Frontal cortex (tissue), 4 donors: ENCODE measurements around the gene CERS4. TPM values are rescaled to one million over a fixed set of nuclear protein-coding genes. Genes with fewer than 3 reads are reported as not detected.
"Not testable (repeated sequence)": the region's sequence is repeated elsewhere in the genome, so short reads cannot be mapped to it uniquely, and the experiment has no call there.

ENCODE experiments used
- DNase-seq, 2 donors: peaks; one replicate each; pipeline ENCODE4 v3.0.0; 2012; ENCODE audit warnings: low spot score in 2 of 2
- FAIRE-seq: peaks from 2 replicates; lab custom pipeline; 2012; peaks lifted over from hg19 to GRCh38; lab: Jason Lieb, UNC
- total RNA-seq: library from RNA; depleted of rRNA; stranded (reverse); fragments of >200 nt; gene quantifications from one replicate; pipeline ENCODE4 v1.2.3, GENCODE V29; 2014
- donor health status: control.
- donor health status: control.
- donor health status: control.

Gene CERS4
- total RNA-seq, 1 donor from 2014 or later: 57.9 TPM

DNA sequence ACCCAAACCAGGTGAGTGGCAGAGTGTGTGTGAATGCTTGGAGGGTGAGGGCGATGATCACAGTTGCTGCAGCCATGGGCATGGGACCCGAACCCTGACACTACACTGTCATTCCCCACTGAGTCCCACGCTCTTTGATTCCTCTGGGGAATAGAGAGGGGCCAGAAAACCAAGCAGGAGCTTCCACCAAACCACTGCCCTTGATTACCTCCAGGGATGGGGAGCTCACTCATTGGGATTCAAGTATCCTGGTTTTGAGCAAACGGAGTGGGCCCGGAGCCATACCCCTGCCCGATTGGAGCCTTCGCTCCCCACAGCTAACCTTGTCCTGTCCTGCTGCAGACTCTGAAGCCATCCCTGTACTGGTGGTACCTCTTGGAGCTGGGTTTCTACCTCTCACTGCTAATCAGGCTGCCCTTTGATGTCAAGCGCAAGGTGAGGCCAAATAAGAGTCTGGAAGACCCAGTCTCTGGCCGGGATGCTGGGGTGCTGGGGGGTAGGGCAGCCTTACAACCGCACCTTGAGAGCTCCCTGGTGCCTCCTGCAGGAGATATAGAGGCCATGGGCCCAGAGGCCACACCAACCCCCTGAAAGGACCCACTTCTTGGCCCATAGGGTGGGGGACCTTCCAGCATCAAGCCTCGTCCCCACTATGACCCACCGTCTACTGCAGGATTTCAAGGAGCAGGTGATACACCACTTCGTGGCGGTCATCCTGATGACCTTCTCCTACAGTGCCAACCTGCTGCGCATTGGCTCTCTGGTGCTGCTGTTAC lies 47.3 kb downstream of the CERS4 start:
- DNase-seq (no peak), FAIRE-seq (no peak)

DNA sequence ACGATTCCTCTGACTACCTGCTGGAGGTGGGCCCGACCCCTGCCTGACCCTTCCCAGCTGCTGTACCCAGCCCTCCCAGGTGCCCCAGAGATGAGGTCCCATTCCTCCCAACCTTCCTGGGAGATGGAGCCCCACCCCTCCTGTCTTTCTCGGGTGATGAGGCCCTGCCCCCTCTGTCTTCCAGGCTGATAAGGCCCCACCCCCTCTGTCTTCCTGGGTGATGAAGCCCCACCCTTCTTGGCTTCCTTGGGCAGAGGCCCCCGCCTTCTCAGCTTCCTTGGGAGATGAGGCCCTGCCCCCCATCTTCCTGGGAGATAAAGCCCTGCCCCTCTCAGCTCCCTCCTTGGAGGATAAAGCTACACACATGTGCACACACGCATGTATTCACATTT lies 47.9 kb downstream of the CERS4 start:
- FAIRE-seq (no peak), DNase-seq (no peak)

DNA sequence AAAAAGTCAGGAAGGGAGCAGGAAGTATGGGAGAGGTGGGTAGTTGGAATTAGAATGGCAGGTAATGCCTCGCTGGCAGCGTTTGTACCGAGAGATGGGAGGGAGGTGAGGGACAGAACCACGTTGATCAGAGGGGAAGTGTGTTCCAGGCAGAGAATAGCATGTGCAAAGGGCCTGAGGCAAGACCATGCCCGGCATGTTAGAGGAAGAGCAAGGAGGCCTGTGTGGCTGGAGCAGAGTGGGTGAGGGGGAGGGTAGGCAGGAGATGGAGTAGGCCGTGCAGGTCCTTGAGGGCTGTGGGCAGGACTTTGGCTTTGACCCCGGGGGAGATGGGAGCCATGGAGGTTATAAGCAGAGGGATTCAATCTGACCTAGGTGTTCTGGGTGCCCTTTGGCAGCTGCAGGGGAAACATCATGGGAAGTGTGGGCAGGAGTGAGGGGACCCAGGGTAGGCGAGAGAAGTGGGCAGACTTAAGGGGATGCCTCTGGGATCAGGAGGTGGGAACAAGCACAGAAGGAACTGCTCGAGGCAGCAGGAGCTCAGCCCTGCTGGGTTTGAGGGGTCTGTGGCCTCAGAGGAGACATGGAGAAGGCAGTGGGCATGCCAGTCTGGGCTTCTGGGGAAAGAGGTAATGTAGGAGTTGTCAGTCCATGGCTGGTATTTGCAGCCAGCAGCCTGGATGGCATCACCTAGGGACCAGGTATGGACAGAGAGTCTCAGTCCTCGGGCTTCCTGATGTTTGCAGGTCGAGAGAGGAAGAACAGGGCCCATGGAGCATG lies 50.2 kb downstream of the CERS4 start:
- FAIRE-seq (no peak), DNase-seq (no peak)

DNA sequence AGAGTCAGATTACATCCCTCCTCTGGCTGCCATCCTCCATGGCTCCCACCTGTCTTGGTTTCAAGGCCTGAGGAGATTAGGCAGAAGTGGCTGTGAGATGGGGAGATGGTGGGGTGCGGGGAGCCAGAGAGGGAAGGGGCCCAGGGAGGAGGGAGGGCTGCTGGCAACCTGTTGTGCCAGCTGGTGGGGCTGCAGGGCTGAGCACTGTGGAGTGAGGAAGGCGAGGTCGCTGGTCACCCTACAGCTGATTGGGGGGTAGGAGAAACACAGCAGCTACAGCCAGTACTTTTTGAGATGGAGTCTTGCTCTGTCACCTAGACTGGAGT lies 50.7 kb downstream of the CERS4 start:
- no peak for FAIRE-seq

DNA sequence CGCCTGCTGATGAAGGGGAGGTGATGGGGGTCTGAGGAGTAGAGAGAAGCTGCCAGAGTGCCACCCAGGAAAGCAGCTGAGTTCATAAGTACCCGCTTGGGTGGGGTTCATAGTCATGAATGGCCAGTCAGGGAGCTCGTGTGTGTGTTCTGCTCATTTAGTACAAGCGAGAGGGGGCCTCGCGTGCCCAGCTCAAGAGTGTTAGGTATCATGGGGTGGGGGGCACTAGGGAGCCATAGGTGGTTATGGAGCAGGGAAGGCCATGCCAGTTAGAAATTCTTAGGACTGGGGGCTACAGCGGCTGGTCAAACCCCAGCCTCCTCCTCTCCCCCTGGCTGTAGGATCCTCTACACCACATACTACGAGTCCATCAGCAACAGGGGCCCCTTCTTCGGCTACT lies 52.2 kb downstream of the CERS4 start:
- DNase-seq (no peak), FAIRE-seq (no peak)

More for the DNA sequence above, 50.7 kb downstream of the CERS4 start:
- DNase-seq: no peak

DNA sequence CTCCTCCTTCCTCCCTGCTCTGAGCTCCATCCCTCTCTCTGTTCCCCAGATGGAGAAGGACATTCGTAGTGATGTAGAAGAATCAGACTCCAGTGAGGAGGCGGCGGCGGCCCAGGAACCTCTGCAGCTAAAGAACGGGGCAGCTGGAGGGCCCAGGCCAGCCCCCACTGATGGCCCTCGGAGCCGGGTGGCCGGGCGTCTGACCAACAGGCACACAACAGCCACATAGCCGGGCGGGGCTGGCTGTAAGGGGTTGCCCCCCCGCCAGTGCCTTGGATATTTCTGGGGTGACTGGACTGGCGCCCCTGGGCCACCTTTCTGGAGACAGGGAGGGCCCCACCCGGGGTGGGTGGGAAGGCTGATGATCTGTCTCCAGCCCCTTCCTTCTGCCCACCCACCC lies 52.7 kb downstream of the CERS4 start:
- DNase-seq (no peak), FAIRE-seq (no peak)

DNA sequence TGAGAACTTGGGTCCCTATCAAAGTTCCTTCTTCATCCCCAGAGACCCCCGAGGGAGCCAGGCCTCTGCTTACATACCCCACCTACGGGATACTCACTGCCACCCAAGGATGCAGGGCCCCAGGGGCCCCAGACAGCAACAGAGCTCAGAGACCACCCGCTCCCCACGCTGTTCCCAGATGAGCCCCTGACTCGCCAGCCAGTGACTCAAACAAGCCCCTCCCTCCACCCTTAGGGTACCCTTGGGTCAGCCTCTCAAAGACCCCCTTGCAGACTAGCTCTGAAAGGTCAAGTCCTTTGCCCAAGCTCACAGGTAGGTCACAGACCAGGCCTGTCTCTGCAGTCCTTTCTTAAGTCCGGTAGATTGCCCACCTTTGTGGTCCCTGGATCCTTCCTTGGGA lies 53.3 kb downstream of the CERS4 start:
- DNase-seq (no peak), FAIRE-seq (no peak)

DNA sequence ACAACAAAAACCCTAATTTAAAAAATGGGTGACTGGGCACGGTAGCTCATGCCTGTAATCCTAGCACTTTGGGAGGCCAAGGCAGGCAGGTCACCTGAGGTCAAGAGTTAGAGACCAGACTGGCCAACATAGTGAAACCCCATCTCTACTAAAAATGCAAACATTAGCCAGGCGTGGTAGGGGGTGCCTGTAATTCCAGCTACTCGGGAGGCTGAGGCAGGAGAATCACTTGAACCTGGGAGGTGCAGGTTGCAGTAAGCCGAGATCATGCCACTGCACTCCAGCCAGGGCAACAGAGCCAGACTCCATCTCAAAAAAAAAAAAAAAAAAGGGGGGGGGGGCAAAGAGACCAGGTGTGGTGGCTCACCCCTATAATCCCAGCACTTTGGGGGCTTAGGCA lies 55.1 kb downstream of the CERS4 start:
- FAIRE-seq, DNase-seq: not testable (repeated sequence)

DNA sequence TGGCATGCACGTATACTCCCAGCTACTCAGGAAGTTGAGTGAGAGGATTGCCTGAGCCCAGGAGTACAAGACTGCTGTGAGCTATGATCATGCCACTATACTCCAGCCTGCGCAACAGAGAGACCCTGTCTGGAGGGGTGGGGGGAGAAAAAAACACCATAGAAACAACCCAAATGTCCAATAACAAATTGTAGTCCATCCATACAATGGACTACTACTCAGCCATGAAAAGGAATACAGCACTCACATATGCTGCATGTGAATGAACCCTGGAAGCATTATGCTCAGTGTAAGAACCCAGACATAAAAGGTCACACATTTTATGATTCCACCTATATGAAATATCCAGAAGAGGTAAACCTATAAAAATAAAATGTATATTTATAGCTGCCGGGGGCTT lies 56.7 kb downstream of the CERS4 start:
- no peak for FAIRE-seq

DNA sequence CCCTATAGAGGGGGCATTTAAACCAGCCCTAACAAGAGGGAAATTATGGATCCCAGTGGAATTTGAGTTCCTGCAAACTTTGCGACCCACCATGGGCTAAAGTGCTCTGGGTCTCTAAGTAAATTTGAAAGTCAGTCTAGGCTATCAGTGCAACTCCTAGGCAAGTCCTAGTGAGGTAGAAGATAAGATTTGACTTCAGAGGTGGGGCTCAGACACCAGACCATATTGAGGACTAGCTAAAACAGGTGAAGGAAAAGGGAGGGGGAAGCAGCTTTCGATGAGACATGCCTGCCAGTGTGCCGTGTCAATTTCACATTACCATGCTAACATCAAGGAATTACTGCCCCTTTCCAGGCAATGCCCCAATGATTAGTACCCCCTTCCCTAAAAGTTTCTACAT lies 60.6 kb downstream of the CERS4 start:
- DNase-seq: no peak
- FAIRE-seq: no peak

More for the DNA sequence above, 56.7 kb downstream of the CERS4 start:
- DNase-seq: no peak

DNA sequence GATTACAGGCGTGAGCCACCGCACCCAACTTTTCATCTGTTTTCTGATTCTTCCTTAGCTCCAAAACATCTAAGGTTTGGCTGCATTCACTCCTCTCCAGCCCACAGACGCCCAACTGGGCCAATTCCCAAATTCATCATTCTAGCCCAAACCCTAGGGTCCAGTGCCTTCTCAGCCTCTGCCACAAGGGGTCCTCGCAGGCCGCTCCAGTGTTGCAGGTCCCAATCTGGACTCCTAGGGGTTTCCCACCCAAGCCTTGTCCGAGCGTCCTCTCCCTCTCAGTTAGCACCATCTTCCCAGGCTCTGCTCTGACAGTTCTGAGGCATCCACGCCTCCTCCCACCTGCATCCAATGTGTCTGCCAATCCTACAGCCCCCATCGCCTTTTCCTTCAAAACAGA lies 67.3 kb downstream of the CERS4 start:
- DNase-seq, FAIRE-seq: not testable (repeated sequence)

DNA sequence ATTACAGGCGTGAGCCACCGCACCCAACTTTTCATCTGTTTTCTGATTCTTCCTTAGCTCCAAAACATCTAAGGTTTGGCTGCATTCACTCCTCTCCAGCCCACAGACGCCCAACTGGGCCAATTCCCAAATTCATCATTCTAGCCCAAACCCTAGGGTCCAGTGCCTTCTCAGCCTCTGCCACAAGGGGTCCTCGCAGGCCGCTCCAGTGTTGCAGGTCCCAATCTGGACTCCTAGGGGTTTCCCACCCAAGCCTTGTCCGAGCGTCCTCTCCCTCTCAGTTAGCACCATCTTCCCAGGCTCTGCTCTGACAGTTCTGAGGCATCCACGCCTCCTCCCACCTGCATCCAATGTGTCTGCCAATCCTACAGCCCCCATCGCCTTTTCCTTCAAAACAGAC lies 82.2 kb downstream of the CERS4 start:
- not testable (repeated sequence) for FAIRE-seq, DNase-seq

DNA sequence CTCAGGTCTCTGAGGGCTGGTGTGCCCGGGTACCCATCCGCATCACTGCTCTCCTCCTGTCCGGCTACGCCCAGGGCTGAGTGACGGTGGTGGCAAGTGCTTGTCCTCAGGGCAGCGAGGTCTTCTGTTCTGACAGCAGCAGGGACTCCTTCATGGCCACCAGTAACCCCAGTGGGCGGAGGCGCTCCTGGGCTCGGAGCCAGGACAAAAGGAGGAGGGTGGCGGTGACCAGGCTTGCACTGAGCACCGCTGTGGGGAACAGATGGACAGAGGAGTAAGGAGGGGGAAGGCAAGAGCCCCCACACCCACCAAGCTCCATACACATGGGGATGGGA lies 93.2 kb downstream of the CERS4 start:
- DNase-seq (no peak), FAIRE-seq (no peak)

DNA sequence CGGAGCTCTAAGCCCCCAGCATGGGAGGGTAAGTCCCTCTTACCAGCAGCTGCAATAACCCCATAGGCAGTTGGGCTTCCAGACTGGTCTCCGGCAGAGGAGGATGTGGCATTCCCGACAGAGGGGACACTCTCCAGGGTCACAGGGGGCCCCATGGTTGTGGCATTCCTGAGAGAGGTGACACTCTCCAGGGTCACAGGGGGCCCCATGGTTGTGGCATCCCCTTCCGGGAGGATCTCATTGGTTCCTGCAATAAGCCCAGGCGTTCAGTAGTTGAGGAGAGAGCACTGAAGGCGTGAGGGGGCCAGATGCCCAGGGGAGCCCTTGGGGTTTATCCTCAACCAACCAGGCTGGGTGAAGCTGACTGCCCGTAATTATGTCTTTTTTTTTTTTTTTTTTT lies 93.6 kb downstream of the CERS4 start:
- DNase-seq: no peak
- no peak for FAIRE-seq

DNA sequence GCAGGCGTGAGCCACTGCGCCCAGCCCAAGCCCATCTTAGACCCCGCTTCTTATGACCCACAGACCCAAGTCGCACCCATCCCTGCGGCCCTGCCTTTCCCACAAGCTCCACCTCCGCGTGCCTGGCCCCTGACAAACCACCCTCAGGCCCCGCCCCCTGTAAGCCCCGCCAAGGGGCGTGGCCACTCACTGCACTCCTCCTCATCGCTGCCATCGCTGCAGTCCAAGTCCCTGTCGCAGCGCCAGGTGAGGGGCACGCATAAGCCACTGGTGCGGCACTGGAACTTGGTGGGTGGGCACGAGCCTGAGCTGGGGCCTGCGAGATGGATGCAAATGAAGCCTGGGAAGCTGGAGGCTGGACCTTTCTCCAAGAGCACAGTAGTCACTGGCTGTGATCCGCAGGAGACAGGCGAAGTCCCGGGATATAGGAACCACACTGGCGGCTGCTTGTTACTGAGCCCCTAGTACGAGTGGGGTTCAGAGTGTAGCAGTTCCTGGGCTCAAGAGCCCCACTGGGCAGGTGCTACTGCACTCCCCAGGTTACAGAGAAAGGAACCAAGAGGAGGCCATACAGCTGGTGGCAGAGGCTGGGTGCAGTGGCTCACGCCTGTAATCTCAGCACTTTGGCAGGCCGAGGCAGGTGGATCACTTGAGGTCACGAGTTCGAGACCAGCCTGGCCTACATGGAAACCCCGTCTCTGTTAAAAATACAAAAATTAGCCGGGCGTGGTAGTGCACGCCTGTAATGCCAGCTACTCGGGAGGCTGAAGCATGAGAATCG lies 95.9 kb downstream of the CERS4 start:
- FAIRE-seq (no peak), DNase-seq (no peak)

DNA sequence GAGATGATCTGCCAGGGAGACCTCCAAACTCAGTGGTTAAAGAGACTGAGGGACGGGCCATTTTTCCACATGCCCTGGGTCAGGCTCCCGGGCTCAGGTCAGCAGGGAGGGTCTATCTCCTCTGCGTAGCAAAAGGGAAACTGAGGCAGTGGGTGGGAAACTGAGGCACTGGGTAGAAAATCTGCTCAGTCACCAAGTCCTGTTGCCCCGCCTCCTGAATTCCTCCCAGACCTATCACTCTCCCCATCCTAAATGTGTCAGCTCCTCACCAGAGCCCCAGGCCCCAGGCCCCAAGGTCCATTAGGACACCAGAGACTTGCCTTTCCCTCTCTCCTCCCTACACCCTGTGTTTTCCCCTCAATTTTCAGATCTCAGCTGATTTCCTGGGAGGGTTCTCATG lies 96.6 kb downstream of the CERS4 start:
- no peak for FAIRE-seq
- DNase-seq: no peak

DNA sequence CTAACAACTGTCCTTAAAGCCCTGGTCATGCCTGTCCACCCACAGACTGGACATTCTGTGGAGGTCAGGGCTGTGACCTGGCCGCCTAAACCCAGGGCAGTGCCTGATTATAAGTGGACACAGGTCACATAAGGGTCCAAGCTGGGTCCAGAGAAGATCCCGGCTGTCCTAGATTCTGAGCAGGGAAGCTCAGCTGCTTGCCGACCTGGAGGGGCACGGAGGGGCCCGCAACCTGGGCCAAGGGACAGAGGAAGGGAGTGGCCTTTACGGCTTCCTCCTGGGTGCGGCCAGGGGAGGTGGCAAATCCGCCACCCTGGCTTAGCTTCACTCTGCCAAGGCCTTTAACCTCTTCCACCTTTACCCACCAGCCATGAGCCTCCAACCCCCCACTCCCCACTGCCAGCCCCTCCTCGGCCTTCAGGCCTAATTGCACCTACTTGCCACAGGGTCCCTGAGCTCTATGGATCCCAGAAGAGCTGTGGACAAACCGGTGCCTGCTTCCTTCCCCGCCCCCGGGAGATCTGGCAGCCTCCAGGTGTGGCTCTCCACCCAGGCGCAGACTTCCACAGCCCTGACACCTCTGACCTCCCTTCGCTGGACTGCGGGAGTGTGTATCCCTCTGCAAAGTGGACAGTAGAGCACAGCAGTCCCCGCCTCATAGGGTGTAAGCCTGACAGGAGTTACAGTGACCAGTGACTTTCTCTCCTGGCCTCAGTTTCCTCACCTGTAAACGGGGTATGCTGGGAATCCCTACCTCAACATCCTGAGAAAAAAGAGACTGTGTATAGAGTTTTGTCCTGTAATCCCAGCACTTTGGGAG lies 97.3 kb downstream of the CERS4 start:
- FAIRE-seq: no peak

DNA sequence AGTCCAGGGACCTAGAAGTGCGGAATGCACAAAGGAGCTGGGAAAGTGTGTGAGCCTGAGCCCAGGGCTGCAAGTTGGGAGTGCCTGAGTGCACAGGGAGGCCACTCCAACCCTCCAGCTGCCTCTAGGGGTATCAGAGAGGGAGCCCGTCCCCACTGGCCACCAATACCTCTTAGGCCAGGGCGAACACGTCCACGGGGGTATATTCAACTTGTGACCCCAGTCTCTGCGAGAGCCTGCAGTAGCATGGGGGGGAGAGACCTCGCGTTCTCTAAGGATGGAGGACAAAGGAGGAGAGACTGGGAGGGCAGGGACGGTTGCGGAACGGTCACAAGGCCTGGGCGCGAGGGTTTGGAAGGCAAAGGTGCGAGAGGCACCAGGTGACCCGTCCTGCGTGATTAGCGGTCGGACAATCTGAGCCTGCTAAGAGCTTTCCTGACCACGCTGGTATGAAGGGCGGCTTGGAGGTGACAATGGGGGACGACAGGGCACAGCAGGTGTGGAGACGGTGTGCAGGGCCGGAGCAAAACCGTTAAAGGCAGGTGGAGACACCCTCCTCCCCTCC lies 98.3 kb downstream of the CERS4 start:
- FAIRE-seq (no peak), DNase-seq (no peak)

More for the DNA sequence above, 97.3 kb downstream of the CERS4 start:
- no peak for DNase-seq

DNA sequence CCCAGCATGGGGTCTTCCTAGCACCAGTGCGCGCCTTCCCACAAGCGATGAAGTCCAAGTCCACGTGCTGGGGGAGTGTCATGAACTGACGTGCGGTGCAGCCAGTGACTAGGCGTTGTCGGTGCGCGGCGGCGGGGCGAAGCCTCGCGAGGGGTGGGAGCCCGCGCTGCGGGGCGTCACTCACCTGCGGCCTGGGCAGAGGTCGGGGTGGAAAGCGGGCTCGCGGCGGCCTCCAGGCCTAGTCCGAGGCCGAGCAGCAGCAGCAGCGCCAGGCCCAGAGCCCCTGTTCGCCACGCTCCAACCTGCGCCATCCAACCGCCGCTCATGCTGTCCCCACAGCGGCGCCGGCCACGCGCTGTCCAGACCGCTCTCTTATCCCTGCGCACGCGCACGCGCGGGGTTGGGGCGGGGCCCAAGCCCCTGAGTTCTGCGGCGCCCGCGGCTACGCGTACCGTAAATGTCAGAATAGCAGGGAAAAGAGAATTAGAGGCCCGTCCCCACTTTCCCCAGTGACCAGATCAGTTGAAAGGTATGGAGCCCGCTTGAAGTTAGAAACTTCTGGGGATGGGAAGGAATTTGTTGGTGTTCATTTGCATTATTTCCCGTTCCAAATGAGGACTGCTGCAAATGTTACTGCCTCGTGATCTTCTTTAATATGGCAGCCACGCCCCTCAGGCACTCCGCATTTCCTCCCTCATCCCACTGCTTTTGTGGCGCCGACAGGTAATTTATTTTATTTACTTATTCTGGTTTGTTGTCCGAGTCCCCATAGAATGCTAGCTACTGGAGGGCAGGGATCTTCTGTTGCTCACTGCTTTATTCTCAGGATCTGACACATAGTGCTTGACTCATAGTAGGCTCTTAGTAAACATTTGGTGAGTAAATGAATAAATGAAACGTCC lies 99.0 kb downstream of the CERS4 start, which contains the start of gene CD320:
CD320 (minus strand) TSS at position 394 of the 902 bp plus-strand sequence; CDS start at position 326, 68 bp downstream.
- DNase-seq: peak; percentile 94 to 96
- FAIRE-seq: no peak
